Astrocyte (in vitro differentiated cells and primary cell): ENCODE data around the gene ZBTB47.

Source experiments
- CTCF ChIP-seq: IDR thresholded peaks from 2 replicates; pipeline ENCODE4 v1.5.1; 2011; ENCODE audit warnings: low read depth, mild to moderate bottlenecking, inconsistent platforms, low read length, moderate library complexity; ENCODE audit not compliant: insufficient read depth
- EZH2 ChIP-seq: IDR thresholded peaks from 2 replicates; pipeline ENCODE4 v1.6.1; 2012; ENCODE audit warnings: mild to moderate bottlenecking, low read length, inconsistent platforms; ENCODE audit not compliant: insufficient read depth

DNA sequence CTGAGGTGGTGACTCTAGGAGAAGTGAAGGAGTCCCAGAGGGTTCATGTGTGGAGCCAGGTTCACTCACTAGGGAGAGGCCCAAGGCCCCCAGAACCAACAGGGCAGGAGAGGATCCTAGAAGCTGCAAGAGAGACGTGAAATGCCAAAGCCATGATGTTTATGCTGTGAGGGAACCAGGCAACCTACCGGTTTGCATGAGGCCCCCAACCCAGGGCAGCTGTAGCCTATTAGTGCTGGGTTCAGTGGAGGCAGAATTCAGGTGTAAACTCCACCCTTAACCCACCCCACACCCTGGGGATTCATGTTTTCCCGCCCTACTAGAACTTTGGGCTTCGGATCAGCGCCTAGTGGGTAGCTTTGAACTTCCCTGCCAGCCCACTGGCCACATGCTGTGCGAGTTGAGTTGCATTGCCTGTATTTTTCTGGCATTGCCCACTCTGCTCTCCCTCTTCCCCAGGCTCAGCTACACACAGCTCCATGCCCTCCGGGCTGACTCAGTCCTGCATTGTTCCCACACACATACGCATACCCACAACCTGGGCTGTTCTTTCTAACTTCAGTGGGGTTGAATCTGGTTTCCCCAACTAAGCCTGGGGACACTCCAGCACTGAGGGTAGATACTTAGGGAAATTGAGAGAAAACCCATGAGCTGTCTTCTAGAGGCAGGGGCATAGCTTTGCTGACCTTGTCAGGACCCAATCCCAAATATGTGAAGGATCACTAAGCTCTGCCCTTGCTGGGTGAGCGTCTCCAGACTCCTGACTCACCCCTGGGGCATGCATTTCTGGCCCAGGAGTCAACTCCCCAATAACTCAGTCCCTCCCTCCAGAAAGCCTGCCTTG lies 2.0 kb upstream of the ZBTB47 start:
- TF ChIP-seq CTCF (no peak), EZH2 (no peak)
